ENCODE data around the gene PTGES3.

The PTGES3 gene, protein sequence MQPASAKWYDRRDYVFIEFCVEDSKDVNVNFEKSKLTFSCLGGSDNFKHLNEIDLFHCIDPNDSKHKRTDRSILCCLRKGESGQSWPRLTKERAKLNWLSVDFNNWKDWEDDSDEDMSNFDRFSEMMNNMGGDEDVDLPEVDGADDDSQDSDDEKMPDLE

DNA sequence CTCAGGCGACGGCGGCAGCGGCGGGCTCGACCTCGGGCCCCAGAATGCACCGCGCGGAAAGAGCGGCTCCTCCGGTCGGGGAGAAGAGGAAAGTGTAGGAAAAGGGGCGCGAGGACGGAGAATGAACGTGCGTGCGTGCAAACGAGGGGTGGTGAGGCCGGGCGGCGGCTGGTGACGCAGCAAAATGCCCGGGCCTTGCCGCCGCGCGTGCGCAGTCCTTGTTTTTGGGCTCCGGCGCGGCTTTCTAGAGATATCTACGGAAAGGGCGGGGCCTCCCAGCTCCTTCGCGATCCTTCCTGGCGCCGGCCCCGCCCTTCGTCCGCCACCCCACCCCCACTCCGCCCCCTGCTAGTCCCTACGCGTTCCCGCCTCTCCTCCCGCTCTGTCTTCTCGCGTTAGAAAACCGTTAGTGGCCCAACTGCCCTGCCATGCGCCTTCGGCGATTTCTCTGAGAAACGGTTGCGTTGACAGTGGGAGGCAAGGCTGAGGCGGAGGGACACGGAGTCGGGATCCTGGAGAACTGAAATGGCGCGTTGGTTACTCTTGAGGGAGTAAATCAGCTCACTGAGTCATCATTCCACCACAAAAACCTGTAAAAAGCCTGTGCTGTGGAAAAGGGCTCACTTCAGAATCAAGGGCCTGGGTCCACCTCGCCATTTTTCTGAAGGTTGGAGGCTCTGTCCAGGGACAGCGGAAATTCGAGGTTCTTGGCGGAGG lies at the start of gene PTGES3:
Gene PTGES3, minus strand, starts transcription at position 156 of the 717 bp plus-strand sequence. CDS start 285 bp downstream, outside the sequence.
- no peak for TF ChIP-seq CTCF (conservative IDR thresholded peaks at IDR 0.05)
- H3K27ac ChIP-seq: peak within 1 kb of the TSS; percentile 100

DNA sequence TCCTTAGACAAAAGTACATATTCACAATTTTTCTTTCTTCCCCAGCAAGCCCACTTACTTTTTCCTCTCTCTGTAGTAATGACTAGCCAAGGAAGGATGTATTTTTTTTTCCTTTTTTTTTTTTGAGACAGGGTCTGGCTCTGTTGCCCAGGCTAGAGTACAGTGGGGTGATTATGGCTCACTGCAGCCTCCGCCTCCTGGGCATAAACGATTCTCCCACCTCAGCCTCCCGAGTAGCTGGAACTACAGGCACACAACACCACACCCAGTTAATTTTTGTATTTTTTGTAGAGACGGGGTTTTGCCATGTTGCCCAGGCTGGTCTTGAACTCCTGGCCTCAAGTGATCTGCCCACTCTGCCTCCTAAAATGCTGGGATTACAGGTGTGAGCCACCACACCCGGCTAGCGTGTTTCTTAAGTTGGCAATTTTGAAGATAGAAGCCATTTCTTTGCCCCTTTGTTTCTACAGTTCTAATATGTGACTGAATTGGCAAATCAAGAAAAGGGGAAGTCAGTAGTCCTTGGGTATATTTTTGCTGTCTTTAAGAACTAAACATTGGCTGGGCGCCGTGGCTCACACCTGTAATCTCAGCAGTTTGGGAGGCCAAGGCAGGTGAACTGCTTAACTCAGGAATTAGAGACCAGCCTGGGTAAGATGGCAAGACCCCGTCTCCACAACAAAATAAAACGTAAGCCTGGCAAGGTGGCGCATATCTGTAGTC lies 40.2 kb upstream of the PTGES3 start:
- peak overlapping the region; percentile 99 for H3K27ac ChIP-seq
- no peak for TF ChIP-seq CTCF (conservative IDR thresholded peaks at IDR 0.05)

DNA sequence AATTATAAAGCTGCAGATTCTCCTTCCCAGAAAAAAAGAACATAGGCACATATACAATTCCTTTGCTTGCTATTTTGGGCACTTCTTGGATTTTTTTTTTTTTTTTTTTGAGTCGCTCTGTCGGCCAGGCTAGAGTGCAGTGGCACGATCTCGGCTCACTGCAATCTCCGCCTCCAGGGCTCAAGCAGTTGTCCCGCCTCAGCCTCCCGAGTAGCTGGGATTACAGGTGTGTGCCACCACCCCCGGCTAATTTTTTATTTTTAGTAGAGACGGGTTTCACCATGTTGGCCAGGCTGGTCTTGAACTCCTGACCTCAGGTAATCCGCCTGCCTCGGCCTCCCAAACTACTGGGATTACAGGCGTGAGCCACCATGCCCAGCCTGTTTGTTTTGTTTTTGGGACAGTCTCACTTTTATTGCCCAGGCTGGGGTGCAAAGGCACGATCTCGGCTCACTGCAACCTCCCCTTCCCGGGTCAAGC lies 38.2 kb upstream of the PTGES3 start:
- H3K27ac ChIP-seq: peak overlapping the region; percentile 99

- no peak for TF ChIP-seq CTCF (conservative IDR thresholded peaks at IDR 0.05)
- peak overlapping the region; percentile 99 for H3K27ac ChIP-seq
Measured at GRCh38 chr12:56725723-56726102, 37.6 kb upstream of the PTGES3 start.

- no peak for TF ChIP-seq CTCF (conservative IDR thresholded peaks at IDR 0.05)
- peak within 1 kb of the TSS; percentile 99 for H3K27ac ChIP-seq
Measured at GRCh38 chr12:56724972-56725722, 37.1 kb upstream of the PTGES3 start, which contains the start of gene NACA. Gene NACA, minus strand, starts transcription at chr12:56725299. Its CDS starts 778 bp downstream, at chr12:56724521.

GRCh38 chr12:56724701-56724971 lies 36.6 kb upstream of the PTGES3 start:
- no peak for TF ChIP-seq CTCF (conservative IDR thresholded peaks at IDR 0.05)
- peak overlapping the region; percentile 99 for H3K27ac ChIP-seq

DNA sequence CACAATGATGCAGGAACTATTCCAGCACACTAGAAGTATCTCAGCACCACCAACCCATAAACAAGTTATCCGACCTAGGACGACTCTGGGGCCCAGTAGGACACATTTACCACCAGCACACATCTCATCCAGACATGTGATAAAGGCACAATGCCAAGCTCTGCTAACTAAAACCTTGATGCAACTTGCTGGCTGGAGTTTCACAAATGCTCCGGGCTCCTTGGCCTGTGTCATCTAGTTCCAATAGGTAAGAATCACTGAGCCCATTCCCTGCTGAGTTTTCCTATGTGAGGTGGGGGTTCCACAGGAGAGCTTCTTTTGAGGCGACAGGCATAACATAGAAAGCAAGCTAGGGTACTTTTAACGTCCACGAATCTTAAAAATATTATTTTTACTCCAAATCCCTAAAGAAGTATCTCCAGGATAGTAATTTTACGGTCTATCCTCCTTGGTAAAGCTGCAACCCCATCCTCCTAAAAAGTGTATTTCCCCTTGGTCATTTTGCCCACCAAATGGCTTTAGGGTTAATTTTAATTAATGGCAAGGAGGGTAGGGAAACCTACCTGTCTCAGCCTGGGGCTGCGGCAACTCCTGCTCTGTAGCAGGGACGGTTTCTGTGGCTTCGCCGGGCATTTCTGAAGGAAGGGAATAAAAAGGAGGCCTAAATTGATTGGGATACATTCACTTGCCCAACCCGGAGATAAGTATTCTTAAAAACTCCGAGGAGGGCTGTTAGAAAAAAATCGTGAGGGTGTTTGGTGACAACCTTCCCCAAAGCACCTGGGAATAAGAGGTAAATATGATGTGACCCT lies 36.0 kb upstream of the PTGES3 start:
- TF ChIP-seq CTCF (conservative IDR thresholded peaks at IDR 0.05): no peak
- H3K27ac ChIP-seq: peak overlapping the region; percentile 99

All from VCaP (cell line).